AG09309 (cell line): ENCODE results near the gene PPP1R12C.

Experiments used
- DNase-seq: peaks from one replicate; pipeline ENCODE4 v3.0.0-alpha.2; 2010; ENCODE audit warnings: low read depth
- H3K4me3 ChIP-seq: 2 replicates; pipeline ENCODE4 v1.5.1; 2011; ENCODE audit warnings: mild to moderate bottlenecking, low read depth, low read length, moderate library complexity; ENCODE audit not compliant: control insufficient read depth
- CTCF ChIP-seq: IDR thresholded peaks from 2 replicates; pipeline ENCODE4 v1.5.1; 2011; ENCODE audit warnings: mild to moderate bottlenecking, low read depth, low read length, inconsistent platforms; ENCODE audit not compliant: insufficient read depth, control insufficient read depth; ENCODE audit errors: missing control alignments

The PPP1R12C gene

DNA sequence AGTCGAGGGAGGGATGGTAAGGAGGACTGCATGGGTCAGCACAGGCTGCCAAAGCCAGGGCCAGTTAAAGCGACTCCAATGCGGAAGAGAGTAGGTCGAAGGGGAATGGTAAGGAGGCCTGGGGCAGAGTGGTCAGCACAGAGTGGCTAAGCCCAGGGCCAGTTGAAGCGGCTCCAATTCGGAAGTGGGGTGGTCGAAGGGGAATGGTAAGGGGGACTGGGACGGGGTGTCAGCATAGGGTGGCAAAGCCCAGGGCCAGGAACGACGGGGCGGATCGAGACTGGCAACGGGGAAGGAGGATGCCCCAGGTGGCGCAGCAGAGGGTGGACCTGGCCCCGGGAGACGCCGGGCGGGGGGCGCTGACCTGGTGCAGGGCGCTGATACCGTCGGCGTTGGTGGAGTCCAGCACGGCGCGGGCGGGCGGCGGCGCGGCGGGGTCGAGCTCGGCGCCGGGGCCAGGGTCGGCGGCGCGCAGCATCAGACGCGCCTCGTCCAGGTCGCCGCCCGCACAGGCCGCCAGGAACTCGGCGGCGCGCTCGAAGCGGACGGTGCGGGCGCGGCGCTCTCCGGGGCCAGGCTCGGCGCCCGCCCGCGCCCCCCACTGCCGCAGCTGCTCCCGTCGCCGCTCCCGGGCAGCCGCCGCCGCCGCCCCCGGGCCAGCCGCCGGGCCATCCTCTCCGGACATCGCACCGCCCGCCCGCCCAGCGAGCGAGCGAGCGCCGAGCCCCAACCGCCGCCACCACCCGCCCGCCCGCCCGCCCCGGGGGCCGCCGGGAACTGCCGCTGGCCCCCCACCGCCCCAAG, at the start of gene PPP1R12C:
PPP1R12C (minus strand) TSS at position 779 of the 804 bp plus-strand sequence; CDS start at position 685, 94 bp downstream.
- TF ChIP-seq CTCF, result no peak
- DNase-seq, result no peak
- H3K4me3 ChIP-seq, result peak within 1 kb of the TSS; percentile 98

GRCh38 chr19:55166530-55167268, 49.3 kb upstream of the PPP1R12C start, which contains the start of gene DNAAF3:
DNAAF3 (minus strand) TSS chr19:55166613; CDS start chr19:55166413, 200 bp downstream.
- no peak for TF ChIP-seq CTCF
- H3K4me3 ChIP-seq, result peak within 1 kb of the TSS; percentile 76

DNA sequence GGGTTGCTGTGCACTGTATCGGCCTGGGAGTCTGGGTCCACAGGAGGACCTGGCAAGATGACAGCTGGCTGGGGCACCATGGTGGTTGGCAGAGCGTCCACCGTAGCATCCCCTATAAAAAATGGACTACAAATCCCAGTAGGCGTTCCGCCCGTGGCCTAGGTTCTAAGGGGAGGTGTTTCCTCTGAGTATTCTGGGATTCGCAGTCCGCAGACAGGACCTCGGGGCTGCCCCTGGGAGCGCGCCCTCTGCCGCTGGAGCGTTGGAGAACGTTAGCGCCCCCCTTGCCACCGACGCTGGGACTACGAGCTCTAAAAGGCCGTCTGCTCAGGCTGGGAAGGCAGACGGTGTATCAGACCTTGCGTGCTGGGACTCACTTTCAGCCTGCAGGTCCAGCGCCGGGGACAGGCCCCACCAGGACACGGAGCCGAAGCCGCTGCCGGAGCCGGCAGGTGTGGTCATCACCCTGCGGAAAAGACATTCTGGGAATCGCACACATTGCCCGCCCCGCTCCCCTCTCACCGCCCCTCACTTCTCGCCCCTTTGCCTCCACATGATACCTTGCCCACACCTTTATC, 48.6 kb upstream of the PPP1R12C start:
- DNase-seq, result no peak
- peak; percentile 74 for TF ChIP-seq CTCF
- peak overlapping the region; percentile 76 for H3K4me3 ChIP-seq

More at GRCh38 chr19:55166530-55167268, 49.3 kb upstream of the PPP1R12C start, which contains the start of gene DNAAF3:
- DNase-seq, result peak; percentile 86

DNA sequence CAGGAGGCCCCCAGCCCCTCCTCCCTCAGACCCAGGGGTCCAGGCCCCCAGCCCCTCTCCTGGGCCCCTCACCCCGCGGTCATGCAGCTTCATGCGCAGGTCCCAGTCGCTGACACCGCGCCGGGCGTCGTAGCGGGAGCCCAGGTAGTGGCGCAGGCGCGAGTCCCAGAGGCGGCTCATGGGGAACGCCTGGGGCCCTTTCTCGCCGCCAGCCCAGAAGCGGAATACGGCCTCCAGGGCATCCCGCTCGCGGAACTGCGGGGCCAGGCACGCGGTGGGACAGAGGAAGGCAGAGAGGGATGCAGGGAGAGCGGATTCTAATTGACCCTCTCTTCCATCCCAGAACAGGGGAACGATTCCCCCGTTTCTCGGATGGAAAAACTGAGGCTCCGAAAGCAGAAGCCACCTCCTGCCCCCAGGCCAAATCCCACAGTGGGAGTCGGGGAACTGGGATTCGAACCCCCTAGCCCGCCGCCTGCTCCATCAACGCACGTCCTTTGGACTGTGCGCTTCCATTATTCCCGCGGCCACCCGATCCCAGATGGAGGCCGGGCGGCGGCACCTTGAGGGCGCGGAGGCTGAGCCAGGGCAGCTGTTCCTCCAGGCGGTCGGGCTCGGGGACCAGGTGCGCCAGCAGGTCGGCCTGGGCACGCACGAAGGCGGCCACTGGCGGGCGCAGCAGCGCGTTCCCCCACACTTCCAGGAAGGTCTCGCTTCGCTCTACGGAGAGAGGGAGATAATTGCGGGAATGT, 44.3 kb upstream of the PPP1R12C start:
- TF ChIP-seq CTCF, result no peak
- H3K4me3 ChIP-seq, result no peak overlapping the region
- DNase-seq, result no peak

- TF ChIP-seq CTCF, result no peak
- DNase-seq, result no peak
- H3K4me3 ChIP-seq, result no peak overlapping the region
Measured at GRCh38 chr19:55160986-55161365, 43.5 kb upstream of the PPP1R12C start.
